Mesenchymal stem cell (in vitro differentiated cells and primary cell): ENCODE measurements around the gene TPD52L3.

Experiments used
- DNase-seq: peaks from one replicate; pipeline ENCODE4 v3.0.0-alpha.2; 2013
- H2AFZ ChIP-seq: one replicate; pipeline ENCODE4 v1.6.1; 2013; ENCODE audit warnings: low read depth, mild to moderate bottlenecking, control low read depth, inconsistent platforms, low read length, moderate library complexity
- H2AK5ac ChIP-seq: 2 replicates; pipeline ENCODE4 v1.6.1; 2013; ENCODE audit warnings: low read length, moderate library complexity, mild to moderate bottlenecking, inconsistent platforms; ENCODE audit not compliant: severe bottlenecking
- H2BK120ac ChIP-seq: one replicate; pipeline ENCODE4 v1.6.1; 2013; ENCODE audit warnings: low read depth, mild to moderate bottlenecking, inconsistent platforms, low read length, moderate library complexity
- H2BK12ac ChIP-seq, 2 experiments: one replicate each; pipeline ENCODE4 v1.6.1; 2013; ENCODE audit warnings: inconsistent platforms in 2 of 2, low read length in 2 of 2, mild to moderate bottlenecking in 2 of 2, moderate library complexity in 2 of 2, control low read depth in 1 of 2
- H2BK15ac ChIP-seq: one replicate; pipeline ENCODE4 v1.6.1; 2013; ENCODE audit warnings: mild to moderate bottlenecking, low read depth, inconsistent platforms; ENCODE audit not compliant: poor library complexity, severe bottlenecking
- H2BK5ac ChIP-seq: 2 replicates; pipeline ENCODE4 v1.6.1; 2013; ENCODE audit warnings: low read depth, mild to moderate bottlenecking, low read length, control low read depth, inconsistent platforms; ENCODE audit not compliant: poor library complexity, severe bottlenecking
- H3K14ac ChIP-seq, 2 experiments: one replicate each; pipeline ENCODE4 v1.6.1; 2013; ENCODE audit warnings: inconsistent platforms in 2 of 2, low read length in 2 of 2, control low read depth in 1 of 2, mild to moderate bottlenecking in 1 of 2, moderate library complexity in 1 of 2
- H3K18ac ChIP-seq, 2 experiments: one replicate each; pipeline ENCODE4 v1.6.1; 2013; ENCODE audit warnings: inconsistent platforms in 2 of 2, low read length in 2 of 2, control low read depth in 1 of 2, low read depth in 1 of 2, mild to moderate bottlenecking in 1 of 2
- H3K23ac ChIP-seq, 2 experiments: one replicate each; pipeline ENCODE4 v1.6.1; 2013; ENCODE audit warnings: inconsistent platforms in 2 of 2, low read length in 2 of 2, mild to moderate bottlenecking in 2 of 2, moderate library complexity in 2 of 2, control low read depth in 1 of 2
- H3K27ac ChIP-seq: 2 replicates; pipeline ENCODE4 v1.5.1; 2013; ENCODE audit warnings: mild to moderate bottlenecking, moderate library complexity, low read length, control low read depth, inconsistent platforms; ENCODE audit not compliant: poor library complexity, severe bottlenecking
- H3K27me3 ChIP-seq, 2 experiments: 2 replicates each; pipeline versions ENCODE4 v1.6.1 to v1.7.0; 2013; ENCODE audit warnings: low read length in 2 of 2, mild to moderate bottlenecking in 2 of 2, moderate library complexity in 2 of 2, control low read depth in 1 of 2, inconsistent platforms in 1 of 2; ENCODE audit not compliant: control insufficient read depth in 1 of 2, insufficient read depth in 1 of 2
- H3K36me3 ChIP-seq, 2 experiments: 2 replicates each; pipeline versions ENCODE4 v1.6.1 to v1.7.0; 2013; ENCODE audit warnings: low read length in 2 of 2, control low read depth in 1 of 2, inconsistent platforms in 1 of 2, low read depth in 1 of 2, mild to moderate bottlenecking in 1 of 2; ENCODE audit not compliant: insufficient read depth in 2 of 2, control insufficient read depth in 1 of 2
- H3K4ac ChIP-seq, 2 experiments: one replicate each; pipeline ENCODE4 v1.6.1; 2013; ENCODE audit warnings: inconsistent platforms in 2 of 2, low read length in 2 of 2, mild to moderate bottlenecking in 2 of 2, moderate library complexity in 2 of 2, control low read depth in 1 of 2, low read depth in 1 of 2
- H3K4me1 ChIP-seq: 2 replicates; pipeline ENCODE4 v1.6.1; 2013; ENCODE audit warnings: low read depth, low read length, control low read depth; ENCODE audit not compliant: control insufficient read depth, insufficient read depth
- H3K4me2 ChIP-seq: 2 replicates; pipeline ENCODE4 v1.6.1; 2013; ENCODE audit warnings: low read length, mild to moderate bottlenecking, inconsistent platforms; ENCODE audit not compliant: poor library complexity, severe bottlenecking
- H3K4me3 ChIP-seq, 2 experiments: 2 replicates each; pipeline versions ENCODE4 v1.5.1 to v1.7.0; 2013; ENCODE audit warnings: low read length in 2 of 2, mild to moderate bottlenecking in 2 of 2, control low read depth in 1 of 2, low read depth in 1 of 2; ENCODE audit not compliant: insufficient read depth in 1 of 2
- H3K79me1 ChIP-seq: replicated peaks from 2 replicates; pipeline ENCODE4 v1.6.1; 2013; ENCODE audit warnings: mild to moderate bottlenecking, control low read depth, low read length, inconsistent platforms; ENCODE audit not compliant: poor library complexity, severe bottlenecking
- H3K9ac ChIP-seq: 2 replicates; pipeline ENCODE4 v1.7.0; 2013; ENCODE audit warnings: mild to moderate bottlenecking, low read length, moderate library complexity
- H3K9me3 ChIP-seq: 2 replicates; pipeline ENCODE4 v1.7.0; 2013; ENCODE audit warnings: mild to moderate bottlenecking, low read length; ENCODE audit not compliant: control insufficient read depth
- H4K8ac ChIP-seq: one replicate; pipeline ENCODE4 v1.6.1; 2013; ENCODE audit warnings: inconsistent platforms, mild to moderate bottlenecking, low read length, moderate library complexity
- H4K91ac ChIP-seq: one replicate; pipeline ENCODE4 v1.6.1; 2013; ENCODE audit warnings: mild to moderate bottlenecking, low read length, inconsistent platforms
- WGBS: methylation state at CpG from one replicate; pipeline ENCODE4 v1.1.7; 2013; ENCODE audit warnings: mixed read lengths; 5-methylcytosine and 5-hydroxymethylcytosine counted together

The TPD52L3 gene

DNA sequence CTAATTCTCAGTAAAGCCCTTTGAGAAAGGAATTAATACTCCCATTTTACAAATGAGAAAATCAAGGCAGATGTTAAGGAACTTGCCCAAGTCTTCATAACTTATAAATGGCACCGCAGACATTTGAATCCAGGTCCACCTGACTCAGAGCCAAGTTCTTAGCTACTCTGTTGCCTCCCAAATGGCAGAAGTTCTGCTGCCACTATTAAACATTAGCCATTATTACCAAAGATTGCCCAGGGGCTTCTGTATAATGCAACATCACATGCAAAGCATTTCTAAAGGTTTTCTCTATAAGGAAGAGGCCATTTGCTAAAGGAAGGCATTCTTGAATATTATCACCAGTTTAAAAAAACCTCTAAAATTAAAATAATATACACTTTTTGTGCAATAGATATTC lies 28.3 kb downstream of the TPD52L3 start:
- no peak for DNase-seq
- Histone ChIP-seq H3K4me3 (no peak overlapping the region), H3K4me2 (no peak overlapping the region), H3K4me1 (no peaks in the 10 kb centered on the region), H3K36me3 (no peaks in the 10 kb centered on the region), H3K18ac (no peak overlapping the region), H2AK5ac (no peak overlapping the region), H2BK12ac (no peak overlapping the region), H3K23ac (no peak overlapping the region), H2BK5ac (no peak overlapping the region), H3K79me1 (no peaks in the 10 kb centered on the region), H3K9ac (peak overlapping the region; percentile 85), H3K4ac (no peak overlapping the region), H3K27ac (no peak overlapping the region), H3K27me3 (no peaks in the 10 kb centered on the region), H3K9me3 (no peaks in the 10 kb centered on the region), H2BK120ac (no peak overlapping the region), H2AFZ (no peak overlapping the region), H4K8ac (no peak overlapping the region), H2BK15ac (no peak overlapping the region), H4K91ac (no peak overlapping the region), H3K14ac (no peak overlapping the region)
- WGBS, result 88% methylated on average over 1 of the region's 1 CpG

GRCh38 chr9:6356904-6357303 lies 28.7 kb downstream of the TPD52L3 start:
- Histone ChIP-seq H2BK12ac (peak overlapping the region in 1 of 2 experiments; percentile 23), H2AFZ (no peak overlapping the region), H3K4me2 (no peak overlapping the region), H2BK120ac (no peak overlapping the region), H3K18ac (no peak overlapping the region), H4K8ac (no peak overlapping the region), H3K4me1 (no peaks in the 10 kb centered on the region), H4K91ac (no peak overlapping the region), H2BK5ac (no peak overlapping the region), H3K27ac (no peak overlapping the region), H3K14ac (no peak overlapping the region), H3K79me1 (no peaks in the 10 kb centered on the region), H3K36me3 (no peaks in the 10 kb centered on the region), H3K4ac (no peak overlapping the region), H3K4me3 (no peak overlapping the region), H3K23ac (no peak overlapping the region), H3K9me3 (no peaks in the 10 kb centered on the region), H3K27me3 (no peaks in the 10 kb centered on the region), H2BK15ac (no peak overlapping the region), H3K9ac (no peak overlapping the region), H2AK5ac (no peak overlapping the region)
- WGBS, result 100% methylated on average over 1 of the region's 1 CpG
- DNase-seq, result no peak

GRCh38 chr9:6367128-6367890 lies 39.1 kb downstream of the TPD52L3 start:
- H3K23ac ChIP-seq, result no peak overlapping the region
- no peak overlapping the region for H3K4me2 ChIP-seq
- H2AFZ ChIP-seq, result no peak overlapping the region
- H3K9me3 ChIP-seq, result no peaks in the 10 kb centered on the region
- H3K18ac ChIP-seq, result no peak overlapping the region
- H3K4me3 ChIP-seq, result no peak overlapping the region
- H3K27ac ChIP-seq, result no peak overlapping the region
- DNase-seq, result no peak
- no peak overlapping the region for H4K8ac ChIP-seq
- no peaks in the 10 kb centered on the region for H3K36me3 ChIP-seq
- H4K91ac ChIP-seq, result no peak overlapping the region
- no peak overlapping the region for H2BK120ac ChIP-seq
- no peaks in the 10 kb centered on the region for H3K4me1 ChIP-seq
- H2BK5ac ChIP-seq, result no peak overlapping the region
- no peak overlapping the region for H2BK12ac ChIP-seq
- H3K14ac ChIP-seq, result no peak overlapping the region
- no peak overlapping the region for H2AK5ac ChIP-seq
- H3K79me1 ChIP-seq, result no peaks in the 10 kb centered on the region
- H3K27me3 ChIP-seq, result no peaks in the 10 kb centered on the region
- no peak overlapping the region for H2BK15ac ChIP-seq
- no peak overlapping the region for H3K4ac ChIP-seq
- no peak overlapping the region for H3K9ac ChIP-seq
- 76% methylated on average over 3 of the region's 4 CpGs for WGBS

GRCh38 chr9:6368831-6369230 lies 40.7 kb downstream of the TPD52L3 start:
- no peak overlapping the region for H3K14ac ChIP-seq
- no peak overlapping the region for H3K27ac ChIP-seq
- H3K4me1 ChIP-seq, result no peaks in the 10 kb centered on the region
- no peak overlapping the region for H2BK12ac ChIP-seq
- no peaks in the 10 kb centered on the region for H3K9me3 ChIP-seq
- no peak for DNase-seq
- no peak overlapping the region for H2BK15ac ChIP-seq
- H4K91ac ChIP-seq, result no peak overlapping the region
- no peak overlapping the region for H3K23ac ChIP-seq
- no peak overlapping the region for H2BK120ac ChIP-seq
- H3K4ac ChIP-seq, result no peak overlapping the region
- H3K18ac ChIP-seq, result no peak overlapping the region
- H3K9ac ChIP-seq, result no peak overlapping the region
- no peak overlapping the region for H4K8ac ChIP-seq
- no peak overlapping the region for H3K4me3 ChIP-seq
- no peak overlapping the region for H2AK5ac ChIP-seq
- no peaks in the 10 kb centered on the region for H3K36me3 ChIP-seq
- 95% methylated on average over 2 of the region's 2 CpGs for WGBS
- no peak overlapping the region for H2AFZ ChIP-seq
- H3K79me1 ChIP-seq, result no peaks in the 10 kb centered on the region
- no peak overlapping the region for H3K4me2 ChIP-seq
- H2BK5ac ChIP-seq, result no peak overlapping the region
- no peaks in the 10 kb centered on the region for H3K27me3 ChIP-seq
